WTC11 (cell line): Measurements from ENCODE around the gene AXIN2.

Experiments
- AR ChIP-seq: fragments of 250-450 bp; sonication (Bioruptor Pico); IDR thresholded peaks from 2 replicates; pipeline ENCODE4 v1.9.0; 2021; ENCODE audit warnings: mild to moderate bottlenecking
- ATF1 ChIP-seq: sonication (generic); formaldehyde crosslinking; IDR thresholded peaks from 2 replicates; pipeline ENCODE4 v1.8.1; 2023; ENCODE audit warnings: mild to moderate bottlenecking, moderate library complexity, missing genetic modification reagents
- E2F1 ChIP-seq: sonication (generic); formaldehyde crosslinking; IDR thresholded peaks from 2 replicates; pipeline ENCODE4 v1.8.0; 2022; ENCODE audit warnings: mild to moderate bottlenecking, missing genetic modification reagents
- SP1 ChIP-seq: sonication (generic); formaldehyde crosslinking; conservative IDR thresholded peaks from 2 replicates; pipeline ENCODE4 v1.8.1; 2022; ENCODE audit warnings: missing genetic modification reagents
- TCF7 ChIP-seq: sonication (generic); formaldehyde crosslinking; IDR thresholded peaks from 2 replicates; pipeline ENCODE4 v1.8.0; 2022; ENCODE audit warnings: mild to moderate bottlenecking, low read depth, missing genetic modification reagents, moderate library complexity
- TF ChIP-seq, protein P1 (sequence below): sonication (generic); formaldehyde crosslinking; IDR thresholded peaks from 2 replicates; pipeline ENCODE4 v1.8.0; 2022; ENCODE audit warnings: missing genetic modification reagents
- TF ChIP-seq, protein P2 (sequence below): sonication (generic); formaldehyde crosslinking; IDR thresholded peaks from 2 replicates; pipeline ENCODE4 v1.8.0; 2022; ENCODE audit warnings: mild to moderate bottlenecking, missing genetic modification reagents
- TF ChIP-seq, protein P3 (sequence below): sonication (generic); formaldehyde crosslinking; conservative IDR thresholded peaks from 2 replicates; pipeline ENCODE4 v1.8.1; 2022; ENCODE audit warnings: mild to moderate bottlenecking, missing genetic modification reagents
- TF ChIP-seq, protein P4 (sequence below): fragments of 200-600 bp; IDR thresholded peaks from 2 replicates; pipeline ENCODE4 v1.8.0; 2022; ENCODE audit warnings: antibody characterized with exemption
- TF ChIP-seq, protein P5 (sequence below): sonication (generic); formaldehyde crosslinking; IDR thresholded peaks from 2 replicates; pipeline ENCODE4 v1.8.1; 2022; ENCODE audit warnings: missing genetic modification reagents, borderline replicate concordance

GRCh38 chr17:65529040-65529633 is 32.3 kb downstream of the AXIN2 start:
- TF ChIP-seq, protein P1, sequence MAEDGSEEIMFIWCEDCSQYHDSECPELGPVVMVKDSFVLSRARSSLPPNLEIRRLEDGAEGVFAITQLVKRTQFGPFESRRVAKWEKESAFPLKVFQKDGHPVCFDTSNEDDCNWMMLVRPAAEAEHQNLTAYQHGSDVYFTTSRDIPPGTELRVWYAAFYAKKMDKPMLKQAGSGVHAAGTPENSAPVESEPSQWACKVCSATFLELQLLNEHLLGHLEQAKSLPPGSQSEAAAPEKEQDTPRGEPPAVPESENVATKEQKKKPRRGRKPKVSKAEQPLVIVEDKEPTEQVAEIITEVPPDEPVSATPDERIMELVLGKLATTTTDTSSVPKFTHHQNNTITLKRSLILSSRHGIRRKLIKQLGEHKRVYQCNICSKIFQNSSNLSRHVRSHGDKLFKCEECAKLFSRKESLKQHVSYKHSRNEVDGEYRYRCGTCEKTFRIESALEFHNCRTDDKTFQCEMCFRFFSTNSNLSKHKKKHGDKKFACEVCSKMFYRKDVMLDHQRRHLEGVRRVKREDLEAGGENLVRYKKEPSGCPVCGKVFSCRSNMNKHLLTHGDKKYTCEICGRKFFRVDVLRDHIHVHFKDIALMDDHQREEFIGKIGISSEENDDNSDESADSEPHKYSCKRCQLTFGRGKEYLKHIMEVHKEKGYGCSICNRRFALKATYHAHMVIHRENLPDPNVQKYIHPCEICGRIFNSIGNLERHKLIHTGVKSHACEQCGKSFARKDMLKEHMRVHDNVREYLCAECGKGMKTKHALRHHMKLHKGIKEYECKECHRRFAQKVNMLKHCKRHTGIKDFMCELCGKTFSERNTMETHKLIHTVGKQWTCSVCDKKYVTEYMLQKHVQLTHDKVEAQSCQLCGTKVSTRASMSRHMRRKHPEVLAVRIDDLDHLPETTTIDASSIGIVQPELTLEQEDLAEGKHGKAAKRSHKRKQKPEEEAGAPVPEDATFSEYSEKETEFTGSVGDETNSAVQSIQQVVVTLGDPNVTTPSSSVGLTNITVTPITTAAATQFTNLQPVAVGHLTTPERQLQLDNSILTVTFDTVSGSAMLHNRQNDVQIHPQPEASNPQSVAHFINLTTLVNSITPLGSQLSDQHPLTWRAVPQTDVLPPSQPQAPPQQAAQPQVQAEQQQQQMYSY (CRISPR knock-in tag): no peak
- TF ChIP-seq TCF7 (CRISPR knock-in tag) (no peak), SP1 (CRISPR knock-in tag) (no peak), E2F1 (CRISPR knock-in tag) (no peak), AR (CRISPR knock-in tag) (no peak), ATF1 (no peak)
- TF ChIP-seq, protein P2, sequence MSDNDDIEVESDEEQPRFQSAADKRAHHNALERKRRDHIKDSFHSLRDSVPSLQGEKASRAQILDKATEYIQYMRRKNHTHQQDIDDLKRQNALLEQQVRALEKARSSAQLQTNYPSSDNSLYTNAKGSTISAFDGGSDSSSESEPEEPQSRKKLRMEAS: no peak
- TF ChIP-seq, protein P3, sequence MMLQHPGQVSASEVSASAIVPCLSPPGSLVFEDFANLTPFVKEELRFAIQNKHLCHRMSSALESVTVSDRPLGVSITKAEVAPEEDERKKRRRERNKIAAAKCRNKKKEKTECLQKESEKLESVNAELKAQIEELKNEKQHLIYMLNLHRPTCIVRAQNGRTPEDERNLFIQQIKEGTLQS: no peak
- TF ChIP-seq, protein P4, sequence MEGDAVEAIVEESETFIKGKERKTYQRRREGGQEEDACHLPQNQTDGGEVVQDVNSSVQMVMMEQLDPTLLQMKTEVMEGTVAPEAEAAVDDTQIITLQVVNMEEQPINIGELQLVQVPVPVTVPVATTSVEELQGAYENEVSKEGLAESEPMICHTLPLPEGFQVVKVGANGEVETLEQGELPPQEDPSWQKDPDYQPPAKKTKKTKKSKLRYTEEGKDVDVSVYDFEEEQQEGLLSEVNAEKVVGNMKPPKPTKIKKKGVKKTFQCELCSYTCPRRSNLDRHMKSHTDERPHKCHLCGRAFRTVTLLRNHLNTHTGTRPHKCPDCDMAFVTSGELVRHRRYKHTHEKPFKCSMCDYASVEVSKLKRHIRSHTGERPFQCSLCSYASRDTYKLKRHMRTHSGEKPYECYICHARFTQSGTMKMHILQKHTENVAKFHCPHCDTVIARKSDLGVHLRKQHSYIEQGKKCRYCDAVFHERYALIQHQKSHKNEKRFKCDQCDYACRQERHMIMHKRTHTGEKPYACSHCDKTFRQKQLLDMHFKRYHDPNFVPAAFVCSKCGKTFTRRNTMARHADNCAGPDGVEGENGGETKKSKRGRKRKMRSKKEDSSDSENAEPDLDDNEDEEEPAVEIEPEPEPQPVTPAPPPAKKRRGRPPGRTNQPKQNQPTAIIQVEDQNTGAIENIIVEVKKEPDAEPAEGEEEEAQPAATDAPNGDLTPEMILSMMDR: no peak
- TF ChIP-seq, protein P5, sequence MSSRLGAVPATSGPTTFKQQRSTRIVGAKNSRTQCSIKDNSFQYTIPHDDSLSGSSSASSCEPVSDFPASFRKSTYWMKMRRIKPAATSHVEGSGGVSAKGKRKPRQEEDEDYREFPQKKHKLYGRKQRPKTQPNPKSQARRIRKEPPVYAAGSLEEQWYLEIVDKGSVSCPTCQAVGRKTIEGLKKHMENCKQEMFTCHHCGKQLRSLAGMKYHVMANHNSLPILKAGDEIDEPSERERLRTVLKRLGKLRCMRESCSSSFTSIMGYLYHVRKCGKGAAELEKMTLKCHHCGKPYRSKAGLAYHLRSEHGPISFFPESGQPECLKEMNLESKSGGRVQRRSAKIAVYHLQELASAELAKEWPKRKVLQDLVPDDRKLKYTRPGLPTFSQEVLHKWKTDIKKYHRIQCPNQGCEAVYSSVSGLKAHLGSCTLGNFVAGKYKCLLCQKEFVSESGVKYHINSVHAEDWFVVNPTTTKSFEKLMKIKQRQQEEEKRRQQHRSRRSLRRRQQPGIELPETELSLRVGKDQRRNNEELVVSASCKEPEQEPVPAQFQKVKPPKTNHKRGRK: no peak
